Hepatocyte (in vitro differentiated cells): ENCODE measurements around the gene EPHA8. TPM values are rescaled to one million over a fixed set of nuclear protein-coding genes. Genes with fewer than 3 reads are reported as not detected.
A peak's percentile ranks its signal among the peaks of the same experiment; 100 is the strongest.

Source experiments
- DNase-seq: peaks from one replicate; pipeline ENCODE4 v3.0.0-alpha.2; 2016; ENCODE audit warnings: low spot score
- H2AFZ ChIP-seq: fragments of 200-600 bp; sonication (generic); 2 replicates; pipeline ENCODE4 v1.6.0; 2016; ENCODE audit warnings: antibody characterized with exemption, mild to moderate bottlenecking
- H3K27ac ChIP-seq: fragments of 200-600 bp; sonication (generic); 2 replicates; pipeline ENCODE4 v1.5.1; 2016; ENCODE audit warnings: mild to moderate bottlenecking
- H3K27me3 ChIP-seq: fragments of 200-600 bp; sonication (generic); 2 replicates; pipeline ENCODE4 v1.6.1; 2016
- H3K36me3 ChIP-seq: fragments of 200-600 bp; sonication (generic); replicated peaks from 2 replicates; pipeline ENCODE4 v1.5.1; 2016; ENCODE audit warnings: low read depth; ENCODE audit not compliant: insufficient read depth
- H3K4me1 ChIP-seq: fragments of 200-600 bp; sonication (generic); 2 replicates; pipeline ENCODE4 v1.5.1; 2016; ENCODE audit warnings: mild to moderate bottlenecking, moderate library complexity; ENCODE audit not compliant: insufficient read depth
- H3K4me2 ChIP-seq: fragments of 200-600 bp; sonication (generic); 2 replicates; pipeline ENCODE4 v1.6.0; 2016
- H3K4me3 ChIP-seq: fragments of 200-600 bp; sonication (generic); 2 replicates; pipeline ENCODE4 v1.5.1; 2016; ENCODE audit warnings: mild to moderate bottlenecking
- H3K79me2 ChIP-seq: fragments of 200-600 bp; sonication (generic); 2 replicates; pipeline ENCODE4 v1.6.0; 2017; ENCODE audit warnings: mild to moderate bottlenecking
- H3K9me2 ChIP-seq: fragments of 200-600 bp; sonication (generic); replicated peaks from 2 replicates; pipeline ENCODE4 v1.6.0; 2017; ENCODE audit warnings: mild to moderate bottlenecking; ENCODE audit not compliant: insufficient read depth
- H3K9me3 ChIP-seq: fragments of 200-600 bp; sonication (generic); 2 replicates; pipeline ENCODE4 v1.5.1; 2016; ENCODE audit warnings: low read depth, mild to moderate bottlenecking
- H4K20me1 ChIP-seq: fragments of 200-600 bp; sonication (generic); 2 replicates; pipeline ENCODE4 v1.6.0; 2016; ENCODE audit warnings: mild to moderate bottlenecking; ENCODE audit not compliant: insufficient read depth, poor library complexity, severe bottlenecking
- EZH2 ChIP-seq: fragments of 200-600 bp; sonication (generic); IDR thresholded peaks from 2 replicates; pipeline ENCODE4 v1.6.1; 2016; ENCODE audit warnings: antibody characterized with exemption, mild to moderate bottlenecking, borderline replicate concordance
- EZH2phosphoT487 ChIP-seq: fragments of 200-600 bp; sonication (generic); IDR thresholded peaks from one replicate; pipeline ENCODE4 v1.6.1; 2018; ENCODE audit warnings: antibody characterized with exemption, mild to moderate bottlenecking, low read depth, moderate library complexity; ENCODE audit not compliant: unreplicated experiment, severe bottlenecking
- WGBS: methylation state at CpG from one replicate; pipeline ENCODE4 v1.1.6; 2016; ENCODE audit warnings: low lambda C conversion rate; ENCODE audit errors: missing lambda C conversion rate; 5-methylcytosine and 5-hydroxymethylcytosine counted together
- polyA plus RNA-seq: library from polyadenylated mRNA; unstranded; fragments of >200 nt; fragmentation: Nextera tagmentation; extraction: Ambion mirVana; gene quantifications from 2 replicates; pipeline ENCODE4 v1.2.1, GENCODE V29; 2016
- total RNA-seq: library from RNA; depleted of rRNA; stranded (reverse); fragments of >200 nt; gene quantifications from 2 replicates; pipeline ENCODE4 v1.2.3, GENCODE V29; 2014
- TF ChIP-seq, protein P1 (sequence below): fragments of 200-600 bp; sonication (generic); IDR thresholded peaks from 2 replicates; pipeline ENCODE4 v1.5.1; 2016; ENCODE audit warnings: antibody characterized with exemption, mild to moderate bottlenecking; ENCODE audit not compliant: poor library complexity

The EPHA8 gene
- total RNA-seq, result not detected in 2 replicates
- not detected in 2 replicates for polyA plus RNA-seq

DNA sequence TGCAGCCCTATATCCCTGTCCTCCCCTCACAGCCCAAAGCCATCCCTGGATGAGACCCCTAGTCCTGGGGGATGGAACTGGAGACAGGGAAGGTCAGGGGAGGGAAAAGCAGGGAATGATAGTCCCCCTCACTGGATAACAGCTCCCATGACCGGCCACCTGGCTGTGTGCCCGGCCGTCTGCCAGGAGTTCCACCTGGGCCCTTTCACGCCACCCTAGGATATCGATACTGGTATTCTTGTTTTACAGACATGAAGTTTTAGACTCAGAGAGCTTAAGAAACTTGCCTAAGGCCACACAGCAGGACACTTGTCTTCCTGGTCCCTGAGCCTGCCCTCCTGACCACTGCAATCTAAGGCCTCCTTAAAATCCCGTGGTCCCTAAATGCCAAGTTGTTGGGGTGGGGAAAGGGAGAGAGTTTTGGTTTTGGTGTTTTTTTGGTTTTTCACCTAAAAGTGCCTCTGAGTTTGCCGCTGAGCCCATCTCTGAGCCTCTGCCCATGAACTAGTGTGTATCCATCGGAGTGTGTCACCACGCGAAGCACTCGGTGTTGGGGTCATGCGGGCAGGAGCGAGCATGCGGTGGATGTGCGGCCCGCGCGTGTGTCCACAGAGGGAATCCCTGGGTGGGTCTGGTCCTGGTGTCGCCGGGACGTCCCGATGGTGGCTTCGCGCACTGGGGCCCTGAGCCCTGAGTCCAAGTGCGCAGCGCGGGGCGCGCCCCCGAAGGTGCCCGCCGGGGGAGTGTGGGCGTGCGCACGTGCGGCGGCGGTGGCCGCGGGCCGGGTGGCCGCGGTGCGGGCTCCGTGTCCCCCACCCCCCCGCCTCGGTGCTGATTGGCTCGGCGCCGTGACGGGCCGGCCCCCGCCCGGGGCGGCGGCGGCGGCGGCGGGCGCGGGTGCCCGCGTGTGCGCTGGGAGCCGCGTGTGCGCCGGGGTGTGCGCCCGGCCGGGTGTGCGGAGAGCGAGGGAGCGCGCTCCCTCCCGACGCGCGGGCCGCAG is at the start of gene EPHA8:
Gene EPHA8 (plus strand): TSS at position 906 of the 1,000 bp plus-strand sequence. CDS start 147 bp downstream, outside the sequence.
- TF ChIP-seq, protein P1, sequence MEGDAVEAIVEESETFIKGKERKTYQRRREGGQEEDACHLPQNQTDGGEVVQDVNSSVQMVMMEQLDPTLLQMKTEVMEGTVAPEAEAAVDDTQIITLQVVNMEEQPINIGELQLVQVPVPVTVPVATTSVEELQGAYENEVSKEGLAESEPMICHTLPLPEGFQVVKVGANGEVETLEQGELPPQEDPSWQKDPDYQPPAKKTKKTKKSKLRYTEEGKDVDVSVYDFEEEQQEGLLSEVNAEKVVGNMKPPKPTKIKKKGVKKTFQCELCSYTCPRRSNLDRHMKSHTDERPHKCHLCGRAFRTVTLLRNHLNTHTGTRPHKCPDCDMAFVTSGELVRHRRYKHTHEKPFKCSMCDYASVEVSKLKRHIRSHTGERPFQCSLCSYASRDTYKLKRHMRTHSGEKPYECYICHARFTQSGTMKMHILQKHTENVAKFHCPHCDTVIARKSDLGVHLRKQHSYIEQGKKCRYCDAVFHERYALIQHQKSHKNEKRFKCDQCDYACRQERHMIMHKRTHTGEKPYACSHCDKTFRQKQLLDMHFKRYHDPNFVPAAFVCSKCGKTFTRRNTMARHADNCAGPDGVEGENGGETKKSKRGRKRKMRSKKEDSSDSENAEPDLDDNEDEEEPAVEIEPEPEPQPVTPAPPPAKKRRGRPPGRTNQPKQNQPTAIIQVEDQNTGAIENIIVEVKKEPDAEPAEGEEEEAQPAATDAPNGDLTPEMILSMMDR, result no peak
- TF ChIP-seq EZH2phosphoT487 (peak; percentile 56), EZH2 (peak; percentile 63)
- Histone ChIP-seq H3K9me3 (no peaks in the 10 kb centered on the region), H3K27me3 (peaks cover 84% of the 10 kb centered on the region), H3K27ac (no peak within 1 kb of the TSS), H3K4me3 (no peak within 1 kb of the TSS), H2AFZ (no peak within 1 kb of the TSS), H3K4me1 (no peaks in the 10 kb centered on the region), H4K20me1 (no peaks in the 10 kb centered on the region), H3K9me2 (no peaks in the 10 kb centered on the region), H3K4me2 (peak within 1 kb of the TSS; percentile 71), H3K36me3 (no peaks in the 10 kb centered on the region), H3K79me2 (no peaks in the 10 kb centered on the region)
- 30% methylated on average over 25 of the region's 81 CpGs for whole genome bisulfite sequencing
- no peak for DNase-seq

DNA sequence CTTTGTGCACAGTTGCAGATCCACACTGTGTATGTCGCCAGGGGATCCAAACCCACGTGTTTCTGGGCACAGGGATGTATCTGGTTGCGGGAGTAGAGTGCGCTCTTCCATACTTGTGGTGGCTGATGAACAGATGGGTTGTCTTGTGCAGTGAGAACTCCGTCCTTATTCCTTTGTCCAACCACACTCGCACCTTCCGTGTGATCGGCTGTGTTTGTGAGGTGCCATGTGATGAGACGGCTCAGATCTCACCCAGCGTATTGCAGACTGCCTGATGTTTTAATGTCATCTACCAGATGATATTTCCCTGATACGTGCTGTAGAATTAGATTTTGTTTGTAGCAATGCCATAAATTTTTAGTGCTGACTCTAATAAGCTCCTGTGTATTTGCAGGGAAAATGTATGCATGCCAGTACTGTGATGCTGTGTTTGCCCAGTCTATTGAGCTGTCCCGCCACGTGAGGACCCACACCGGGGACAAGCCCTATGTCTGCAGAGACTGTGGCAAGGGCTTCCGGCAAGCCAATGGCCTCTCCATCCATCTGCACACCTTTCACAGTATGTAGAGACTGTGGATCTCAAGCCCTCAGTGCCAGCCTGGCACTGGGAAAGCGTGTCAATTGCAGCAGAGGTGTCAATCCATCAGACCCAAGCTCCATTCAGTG is 46.2 kb upstream of the EPHA8 start:
- 94% methylated on average over 16 of the region's 16 CpGs for WGBS
- no peaks in the 10 kb centered on the region for H3K27me3 ChIP-seq
- H3K36me3 ChIP-seq, result no peaks in the 10 kb centered on the region

DNA sequence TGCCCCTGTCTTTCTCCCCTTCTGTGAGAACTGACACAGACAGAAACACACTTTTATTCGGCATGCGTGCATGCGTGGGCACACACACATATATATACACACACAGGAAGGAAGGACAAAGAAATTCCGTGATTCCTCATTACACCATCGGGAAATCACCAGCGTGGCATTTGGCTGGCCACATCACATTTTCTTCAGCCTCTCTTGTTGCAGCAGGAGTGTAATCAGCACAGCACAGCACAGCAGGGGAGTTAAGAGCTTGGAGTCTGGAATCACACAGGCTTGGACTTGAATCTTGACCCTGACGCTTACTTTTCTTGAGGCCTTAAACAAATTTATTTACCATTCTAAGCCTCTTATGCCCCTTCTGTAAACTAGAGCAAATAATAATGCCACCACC is 45.3 kb upstream of the EPHA8 start:
- no peaks in the 10 kb centered on the region for H3K9me3 ChIP-seq
- H3K27ac ChIP-seq, result no peak overlapping the region
- no peak overlapping the region for H3K4me2 ChIP-seq
- TF ChIP-seq, protein P1, result no peak
- TF ChIP-seq EZH2, result no peak
- TF ChIP-seq EZH2phosphoT487, result no peak
- H3K36me3 ChIP-seq, result no peaks in the 10 kb centered on the region
- no peaks in the 10 kb centered on the region for H3K9me2 ChIP-seq
- H3K27me3 ChIP-seq, result no peaks in the 10 kb centered on the region
- no peak for DNase-seq
- H2AFZ ChIP-seq, result no peak overlapping the region
- 91% methylated on average over 7 of the region's 7 CpGs for WGBS
- no peak overlapping the region for H3K4me3 ChIP-seq
- H4K20me1 ChIP-seq, result no peaks in the 10 kb centered on the region
- H3K4me1 ChIP-seq, result no peaks in the 10 kb centered on the region
- H3K79me2 ChIP-seq, result no peaks in the 10 kb centered on the region

More for the DNA sequence above, 46.2 kb upstream of the EPHA8 start:
- Histone ChIP-seq H3K9me2 (no peaks in the 10 kb centered on the region), H3K27ac (no peak overlapping the region), H3K79me2 (no peaks in the 10 kb centered on the region), H4K20me1 (no peaks in the 10 kb centered on the region), H3K4me1 (no peaks in the 10 kb centered on the region), H2AFZ (no peak overlapping the region), H3K4me3 (no peak overlapping the region), H3K9me3 (no peaks in the 10 kb centered on the region), H3K4me2 (no peak overlapping the region)
- no peak for TF ChIP-seq EZH2phosphoT487
- no peak for DNase-seq

DNA sequence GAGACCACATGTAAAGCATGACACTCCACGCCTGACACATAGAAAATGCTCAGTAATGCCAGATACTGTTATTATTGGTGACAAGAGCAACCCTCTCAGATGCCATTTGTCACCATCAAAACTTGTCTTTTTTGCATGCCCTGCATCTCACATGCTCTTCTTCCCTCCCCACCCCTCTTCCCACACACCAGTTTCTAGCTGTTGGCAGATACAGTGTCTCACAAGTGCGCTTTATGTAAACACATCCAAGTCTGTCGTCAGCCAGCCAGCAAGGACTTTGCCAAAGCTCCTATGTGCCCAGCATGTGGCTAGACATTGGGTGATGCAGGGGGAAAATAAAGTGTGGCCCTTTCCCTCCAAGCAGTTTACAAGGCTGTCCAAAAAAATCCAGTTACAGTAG is 44.9 kb upstream of the EPHA8 start:
- H3K4me2 ChIP-seq, result no peak overlapping the region
- no peaks in the 10 kb centered on the region for H3K9me3 ChIP-seq
- 79% methylated on average over 3 of the region's 3 CpGs for WGBS
- TF ChIP-seq EZH2 (no peak), EZH2phosphoT487 (no peak)
- TF ChIP-seq, protein P1, result no peak
- no peak overlapping the region for H3K4me3 ChIP-seq
- H2AFZ ChIP-seq, result no peak overlapping the region
- H3K79me2 ChIP-seq, result no peaks in the 10 kb centered on the region
- H3K27me3 ChIP-seq, result no peaks in the 10 kb centered on the region
- no peaks in the 10 kb centered on the region for H4K20me1 ChIP-seq
- no peak for DNase-seq
- H3K36me3 ChIP-seq, result no peaks in the 10 kb centered on the region
- no peaks in the 10 kb centered on the region for H3K4me1 ChIP-seq
- no peaks in the 10 kb centered on the region for H3K9me2 ChIP-seq
- H3K27ac ChIP-seq, result no peak overlapping the region
